Stimulated activated CD4-positive, alpha-beta T cell treated with anti-CD3 and anti-CD28 coated beads, Interleukin-12 subunit alpha, Interleukin-12 subunit beta, amount 100 ng/mL, for 24 hours (primary cell): Measurements from ENCODE around the gene MAS1.
"Not testable (repeated sequence)": the region's sequence is repeated elsewhere in the genome, so short reads cannot be mapped to it uniquely, and the experiment has no call there.

ENCODE experiments used
- DNase-seq, 2 experiments: peaks; one replicate each; pipeline ENCODE4 v3.0.0-alpha.2; 2020; ENCODE audit warnings: low read depth in 2 of 2

Gene MAS1

GRCh38 chr6:159890792-159891191 is at the start of gene MAS1:
TSS of gene MAS1 (plus strand) at chr6:159890988. CDS start at chr6:159906956, 15,968 bp downstream.
- no peak for DNase-seq

GRCh38 chr6:159842035-159842434 is 48.8 kb upstream of the MAS1 start:
- no peak for DNase-seq

GRCh38 chr6:159844737-159845645 is 45.8 kb upstream of the MAS1 start:
- DNase-seq: no peak

GRCh38 chr6:159848552-159848951 is 42.2 kb upstream of the MAS1 start:
- not testable (repeated sequence) for DNase-seq

- DNase-seq: not testable (repeated sequence)
Observed at GRCh38 chr6:159849851-159850250, 40.9 kb upstream of the MAS1 start.

GRCh38 chr6:159852877-159853276 is 37.9 kb upstream of the MAS1 start:
- no peak for DNase-seq

- DNase-seq: no peak
Observed at GRCh38 chr6:159853754-159854153, 37.0 kb upstream of the MAS1 start.

GRCh38 chr6:159854959-159855358 is 35.8 kb upstream of the MAS1 start:
- DNase-seq: no peak

- no peak for DNase-seq
Observed at GRCh38 chr6:159858259-159858658, 32.5 kb upstream of the MAS1 start.

GRCh38 chr6:159860482-159860881 is 30.3 kb upstream of the MAS1 start:
- DNase-seq: no peak

GRCh38 chr6:159862103-159862502 is 28.7 kb upstream of the MAS1 start:
- DNase-seq: no peak

- DNase-seq: peak in 1 of 2 experiments; percentile 13
Observed at GRCh38 chr6:159863341-159863740, 27.4 kb upstream of the MAS1 start.

GRCh38 chr6:159865226-159865920 is 25.4 kb upstream of the MAS1 start:
- no peak for DNase-seq

GRCh38 chr6:159866286-159867247 is 24.2 kb upstream of the MAS1 start:
- no peak for DNase-seq

GRCh38 chr6:159871241-159871640 is 19.5 kb upstream of the MAS1 start:
- no peak for DNase-seq

- peak in 1 of 2 experiments; percentile 11 for DNase-seq
Observed at GRCh38 chr6:159871906-159872305, 18.9 kb upstream of the MAS1 start.

GRCh38 chr6:159874435-159874834 is 16.4 kb upstream of the MAS1 start:
- DNase-seq: no peak

GRCh38 chr6:159875194-159875593 is 15.6 kb upstream of the MAS1 start:
- DNase-seq: no peak

- DNase-seq: no peak
Observed at GRCh38 chr6:159876242-159876641, 14.5 kb upstream of the MAS1 start.

GRCh38 chr6:159877256-159877808 is 13.5 kb upstream of the MAS1 start:
- DNase-seq: no peak

- no peak for DNase-seq
Observed at GRCh38 chr6:159878341-159878740, 12.4 kb upstream of the MAS1 start.
